Measurements from ENCODE around the gene FBLN7. TPM values are rescaled to one million over a fixed set of nuclear protein-coding genes. Genes with fewer than 3 reads are reported as not detected.

FBLN7 gene
- total RNA-seq, 1 experiment from 2014 or later, result 4.1 TPM

DNA sequence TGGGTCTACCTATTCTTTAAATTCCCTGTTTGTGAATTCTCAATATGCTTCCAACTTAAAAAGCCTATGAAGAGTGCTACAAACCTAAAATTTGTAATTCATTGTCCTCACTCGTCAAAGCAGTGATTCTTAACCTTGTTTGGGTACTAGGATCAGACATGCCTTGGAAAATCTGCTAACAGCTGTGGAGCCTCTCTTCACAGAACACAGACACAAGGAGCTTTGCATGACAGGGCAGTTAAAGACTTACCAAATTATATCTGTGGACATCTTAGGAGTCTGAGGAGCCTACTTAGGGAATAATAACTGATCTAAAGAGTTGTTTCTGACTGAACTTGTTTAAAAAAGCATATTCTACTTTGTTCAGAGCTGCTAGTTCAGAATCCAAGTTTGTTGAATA lies 45.0 kb upstream of the FBLN7 start:
- ChIA-PET CTCF (no interaction called here), POLR2A (ENCODE audit: low non-redundant PET) (no interaction called here)
- BruUV-seq (replicated peaks), result no TSS peak
- DNase-seq (ENCODE audit: low spot score), result no peak
- Histone ChIP-seq H3K36me3 (ENCODE audit: insufficient read depth, low read length, poor library complexity, severe bottlenecking) (peaks cover 27% of the 10 kb centered on the region), H3K4me1 (ENCODE audit: insufficient read depth, low read length, poor library complexity, severe bottlenecking) (no peaks in the 10 kb centered on the region), H3K27ac (ENCODE audit: low read depth, low read length, poor library complexity, severe bottlenecking) (no peak overlapping the region), H3K4me3 (ENCODE audit: low read depth, low read length, poor library complexity, severe bottlenecking) (no peak overlapping the region), H3K27me3 (replicated peaks; ENCODE audit: insufficient read depth, low read depth, low read length, poor library complexity) (no peaks in the 10 kb centered on the region), H3K9me3 (ENCODE audit: low read depth, low read length, poor library complexity, severe bottlenecking) (no peaks in the 10 kb centered on the region)
- TF ChIP-seq, protein P1, sequence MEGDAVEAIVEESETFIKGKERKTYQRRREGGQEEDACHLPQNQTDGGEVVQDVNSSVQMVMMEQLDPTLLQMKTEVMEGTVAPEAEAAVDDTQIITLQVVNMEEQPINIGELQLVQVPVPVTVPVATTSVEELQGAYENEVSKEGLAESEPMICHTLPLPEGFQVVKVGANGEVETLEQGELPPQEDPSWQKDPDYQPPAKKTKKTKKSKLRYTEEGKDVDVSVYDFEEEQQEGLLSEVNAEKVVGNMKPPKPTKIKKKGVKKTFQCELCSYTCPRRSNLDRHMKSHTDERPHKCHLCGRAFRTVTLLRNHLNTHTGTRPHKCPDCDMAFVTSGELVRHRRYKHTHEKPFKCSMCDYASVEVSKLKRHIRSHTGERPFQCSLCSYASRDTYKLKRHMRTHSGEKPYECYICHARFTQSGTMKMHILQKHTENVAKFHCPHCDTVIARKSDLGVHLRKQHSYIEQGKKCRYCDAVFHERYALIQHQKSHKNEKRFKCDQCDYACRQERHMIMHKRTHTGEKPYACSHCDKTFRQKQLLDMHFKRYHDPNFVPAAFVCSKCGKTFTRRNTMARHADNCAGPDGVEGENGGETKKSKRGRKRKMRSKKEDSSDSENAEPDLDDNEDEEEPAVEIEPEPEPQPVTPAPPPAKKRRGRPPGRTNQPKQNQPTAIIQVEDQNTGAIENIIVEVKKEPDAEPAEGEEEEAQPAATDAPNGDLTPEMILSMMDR (conservative IDR thresholded peaks at IDR 0.05; ENCODE audit: low read depth, low read length), result no peak
- no peak for TF ChIP-seq EZH2 (IDR thresholded peaks at IDR 0.05; ENCODE audit: borderline replicate concordance, low read depth, low read length, poor library complexity, severe bottlenecking)
- intact Hi-C loops (cut with micrococcal nuclease; ENCODE audit: unreplicated experiment), result no loop called here

- H3K27ac ChIP-seq (ENCODE audit: low read depth, low read length, poor library complexity, severe bottlenecking), result no peak overlapping the region
- H3K36me3 ChIP-seq (ENCODE audit: insufficient read depth, low read length, poor library complexity, severe bottlenecking), result peaks cover 27% of the 10 kb centered on the region
- intact Hi-C loops (cut with micrococcal nuclease; ENCODE audit: unreplicated experiment), result no loop called here
- ChIA-PET CTCF (interaction anchor here (0.7 kb wide), 1 partner anchor 46 kb away, joined by 3 read pairs; no protein-coding TSS in a partner anchor), POLR2A (ENCODE audit: low non-redundant PET) (no interaction called here)
- H3K27me3 ChIP-seq (replicated peaks; ENCODE audit: insufficient read depth, low read depth, low read length, poor library complexity), result no peaks in the 10 kb centered on the region
- no peak for DNase-seq (ENCODE audit: low spot score)
- BruUV-seq (replicated peaks), result no TSS peak
- H3K4me1 ChIP-seq (ENCODE audit: insufficient read depth, low read length, poor library complexity, severe bottlenecking), result no peaks in the 10 kb centered on the region
- H3K9me3 ChIP-seq (ENCODE audit: low read depth, low read length, poor library complexity, severe bottlenecking), result no peaks in the 10 kb centered on the region
- TF ChIP-seq, protein P1 (conservative IDR thresholded peaks at IDR 0.05; ENCODE audit: low read depth, low read length), result no peak
- no peak overlapping the region for H3K4me3 ChIP-seq (ENCODE audit: low read depth, low read length, poor library complexity, severe bottlenecking)
Measured at GRCh38 chr2:112095681-112096080, 42.5 kb upstream of the FBLN7 start.

- intact Hi-C loops (cut with micrococcal nuclease; ENCODE audit: unreplicated experiment), result no loop called here
- Histone ChIP-seq H3K27ac (ENCODE audit: low read depth, low read length, poor library complexity, severe bottlenecking) (no peak overlapping the region), H3K36me3 (ENCODE audit: insufficient read depth, low read length, poor library complexity, severe bottlenecking) (peaks cover 31% of the 10 kb centered on the region), H3K27me3 (replicated peaks; ENCODE audit: insufficient read depth, low read depth, low read length, poor library complexity) (no peaks in the 10 kb centered on the region), H3K9me3 (ENCODE audit: low read depth, low read length, poor library complexity, severe bottlenecking) (no peaks in the 10 kb centered on the region), H3K4me3 (ENCODE audit: low read depth, low read length, poor library complexity, severe bottlenecking) (no peak overlapping the region), H3K4me1 (ENCODE audit: insufficient read depth, low read length, poor library complexity, severe bottlenecking) (no peaks in the 10 kb centered on the region)
- DNase-seq (ENCODE audit: low spot score), result no peak
- no TSS peak for BruUV-seq (replicated peaks)
- CTCF ChIA-PET, result no interaction called here
- POLR2A ChIA-PET (ENCODE audit: low non-redundant PET), result no interaction called here
- TF ChIP-seq, protein P1 (conservative IDR thresholded peaks at IDR 0.05; ENCODE audit: low read depth, low read length), result no peak
- TF ChIP-seq EZH2 (IDR thresholded peaks at IDR 0.05; ENCODE audit: borderline replicate concordance, low read depth, low read length, poor library complexity, severe bottlenecking), result no peak
Measured at GRCh38 chr2:112096098-112096497, 42.1 kb upstream of the FBLN7 start.
